Measurements from ENCODE around the gene NEDD8. TPM values are rescaled to one million over a fixed set of nuclear protein-coding genes. Genes with fewer than 3 reads are reported as not detected.

NEDD8 gene
- total and polyA plus RNA-seq, 2 experiments from 2014 or later: 130 to 418 TPM

DNA sequence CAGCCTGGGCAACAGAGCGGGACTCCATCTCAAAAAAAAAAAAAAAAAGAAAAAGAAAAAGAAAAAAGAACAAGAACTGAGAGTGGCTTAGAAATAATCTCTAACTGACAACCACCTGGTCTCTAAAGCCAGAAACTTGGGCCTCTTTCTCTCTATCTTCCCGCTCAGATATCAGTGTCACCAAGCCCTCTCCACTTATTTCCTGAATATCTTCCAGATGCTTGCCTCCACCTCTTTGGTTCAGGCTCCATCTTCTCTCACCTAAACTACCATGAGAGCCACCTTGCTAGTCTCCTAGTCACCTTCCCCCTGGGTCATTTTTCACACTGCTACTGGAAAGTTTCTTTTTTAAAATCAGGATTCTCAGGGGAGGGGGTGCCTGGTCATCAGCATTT, 35.1 kb downstream of the NEDD8 start (continued):
- TF ChIP-seq, protein P1, sequence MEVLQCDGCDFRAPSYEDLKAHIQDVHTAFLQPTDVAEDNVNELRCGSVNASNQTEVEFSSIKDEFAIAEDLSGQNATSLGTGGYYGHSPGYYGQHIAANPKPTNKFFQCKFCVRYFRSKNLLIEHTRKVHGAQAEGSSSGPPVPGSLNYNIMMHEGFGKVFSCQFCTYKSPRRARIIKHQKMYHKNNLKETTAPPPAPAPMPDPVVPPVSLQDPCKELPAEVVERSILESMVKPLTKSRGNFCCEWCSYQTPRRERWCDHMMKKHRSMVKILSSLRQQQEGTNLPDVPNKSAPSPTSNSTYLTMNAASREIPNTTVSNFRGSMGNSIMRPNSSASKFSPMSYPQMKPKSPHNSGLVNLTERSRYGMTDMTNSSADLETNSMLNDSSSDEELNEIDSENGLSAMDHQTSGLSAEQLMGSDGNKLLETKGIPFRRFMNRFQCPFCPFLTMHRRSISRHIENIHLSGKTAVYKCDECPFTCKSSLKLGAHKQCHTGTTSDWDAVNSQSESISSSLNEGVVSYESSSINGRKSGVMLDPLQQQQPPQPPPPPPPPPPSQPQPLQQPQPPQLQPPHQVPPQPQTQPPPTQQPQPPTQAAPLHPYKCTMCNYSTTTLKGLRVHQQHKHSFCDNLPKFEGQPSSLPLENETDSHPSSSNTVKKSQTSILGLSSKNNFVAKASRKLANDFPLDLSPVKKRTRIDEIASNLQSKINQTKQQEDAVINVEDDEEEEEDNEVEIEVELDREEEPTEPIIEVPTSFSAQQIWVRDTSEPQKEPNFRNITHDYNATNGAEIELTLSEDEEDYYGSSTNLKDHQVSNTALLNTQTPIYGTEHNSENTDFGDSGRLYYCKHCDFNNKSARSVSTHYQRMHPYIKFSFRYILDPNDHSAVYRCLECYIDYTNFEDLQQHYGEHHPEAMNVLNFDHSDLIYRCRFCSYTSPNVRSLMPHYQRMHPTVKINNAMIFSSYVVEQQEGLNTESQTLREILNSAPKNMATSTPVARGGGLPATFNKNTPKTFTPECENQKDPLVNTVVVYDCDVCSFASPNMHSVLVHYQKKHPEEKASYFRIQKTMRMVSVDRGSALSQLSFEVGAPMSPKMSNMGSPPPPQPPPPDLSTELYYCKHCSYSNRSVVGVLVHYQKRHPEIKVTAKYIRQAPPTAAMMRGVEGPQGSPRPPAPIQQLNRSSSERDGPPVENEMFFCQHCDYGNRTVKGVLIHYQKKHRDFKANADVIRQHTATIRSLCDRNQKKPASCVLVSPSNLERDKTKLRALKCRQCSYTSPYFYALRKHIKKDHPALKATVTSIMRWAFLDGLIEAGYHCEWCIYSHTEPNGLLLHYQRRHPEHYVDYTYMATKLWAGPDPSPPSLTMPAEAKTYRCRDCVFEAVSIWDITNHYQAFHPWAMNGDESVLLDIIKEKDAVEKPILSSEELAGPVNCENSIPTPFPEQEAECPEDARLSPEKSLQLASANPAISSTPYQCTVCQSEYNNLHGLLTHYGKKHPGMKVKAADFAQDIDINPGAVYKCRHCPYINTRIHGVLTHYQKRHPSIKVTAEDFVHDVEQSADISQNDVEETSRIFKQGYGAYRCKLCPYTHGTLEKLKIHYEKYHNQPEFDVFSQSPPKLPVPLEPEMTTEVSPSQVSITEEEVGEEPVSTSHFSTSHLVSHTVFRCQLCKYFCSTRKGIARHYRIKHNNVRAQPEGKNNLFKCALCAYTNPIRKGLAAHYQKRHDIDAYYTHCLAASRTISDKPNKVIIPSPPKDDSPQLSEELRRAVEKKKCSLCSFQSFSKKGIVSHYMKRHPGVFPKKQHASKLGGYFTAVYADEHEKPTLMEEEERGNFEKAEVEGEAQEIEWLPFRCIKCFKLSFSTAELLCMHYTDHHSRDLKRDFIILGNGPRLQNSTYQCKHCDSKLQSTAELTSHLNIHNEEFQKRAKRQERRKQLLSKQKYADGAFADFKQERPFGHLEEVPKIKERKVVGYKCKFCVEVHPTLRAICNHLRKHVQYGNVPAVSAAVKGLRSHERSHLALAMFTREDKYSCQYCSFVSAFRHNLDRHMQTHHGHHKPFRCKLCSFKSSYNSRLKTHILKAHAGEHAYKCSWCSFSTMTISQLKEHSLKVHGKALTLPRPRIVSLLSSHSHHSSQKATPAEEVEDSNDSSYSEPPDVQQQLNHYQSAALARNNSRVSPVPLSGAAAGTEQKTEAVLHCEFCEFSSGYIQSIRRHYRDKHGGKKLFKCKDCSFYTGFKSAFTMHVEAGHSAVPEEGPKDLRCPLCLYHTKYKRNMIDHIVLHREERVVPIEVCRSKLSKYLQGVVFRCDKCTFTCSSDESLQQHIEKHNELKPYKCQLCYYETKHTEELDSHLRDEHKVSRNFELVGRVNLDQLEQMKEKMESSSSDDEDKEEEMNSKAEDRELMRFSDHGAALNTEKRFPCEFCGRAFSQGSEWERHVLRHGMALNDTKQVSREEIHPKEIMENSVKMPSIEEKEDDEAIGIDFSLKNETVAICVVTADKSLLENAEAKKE (CRISPR knock-in tag; IDR thresholded peaks at IDR 0.05): no peak
- TF ChIP-seq ETS1 (IDR thresholded peaks at IDR 0.05): no peak
- no peak for TF ChIP-seq NANOG (IDR thresholded peaks at IDR 0.05; ENCODE audit: borderline replicate concordance)
- TF ChIP-seq POLR2AphosphoS5 (IDR thresholded peaks at IDR 0.05; ENCODE audit: low read depth): no peak
- no peak for TF ChIP-seq EZH2phosphoT487 (IDR thresholded peaks at IDR 0.05; ENCODE audit: unreplicated experiment)
- no peak for TF ChIP-seq JUNB (IDR thresholded peaks at IDR 0.05; ENCODE audit: unreplicated experiment)
- no peak for TF ChIP-seq CTCF (conservative IDR thresholded peaks at IDR 0.05; ENCODE audit: low read depth in 2 of 2)
- TF ChIP-seq ZNF331 (CRISPR knock-in tag; IDR thresholded peaks at IDR 0.05; ENCODE audit: low read depth): no peak
- no peak for TF ChIP-seq STAT1 (IDR thresholded peaks at IDR 0.05; ENCODE audit: unreplicated experiment)
- TF ChIP-seq CREB1 (CRISPR knock-in tag; IDR thresholded peaks at IDR 0.05; ENCODE audit: low read depth): no peak

All from GM23338 (cell line).